ENCODE data around the gene ERC1. TPM values are rescaled to one million over a fixed set of nuclear protein-coding genes. Genes with fewer than 3 reads are reported as not detected.
A peak's percentile ranks its signal among the peaks of the same experiment; 100 is the strongest.

ERC1 gene
- total RNA-seq, 2 experiments from 2014 or later, result 21.7 to 27.0 TPM

DNA sequence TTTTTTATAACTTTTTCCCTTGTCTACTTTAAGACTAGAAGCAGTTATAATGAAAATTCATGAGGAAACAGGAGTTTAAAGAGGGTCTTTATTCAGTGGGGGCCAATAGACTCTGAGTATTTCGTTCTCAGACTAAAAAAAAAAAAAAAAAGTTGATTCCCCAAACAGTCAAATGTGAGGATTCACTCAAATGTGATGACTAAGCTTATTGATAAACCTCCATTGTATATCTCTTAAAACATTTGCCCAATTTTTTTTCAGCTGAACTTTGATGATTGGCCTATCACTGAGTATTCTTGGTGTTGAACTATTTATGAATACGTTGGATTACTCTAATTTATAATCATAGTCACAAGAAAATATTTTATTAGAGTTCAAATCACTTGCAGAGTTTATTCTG, 265.3 kb downstream of the ERC1 start:
- Mint-ChIP-seq H3K4me3 (no peak overlapping the region), H3K27me3 (no peaks in the 10 kb centered on the region), H3K9me3 (peaks cover 3% of the 10 kb centered on the region), H3K36me3 (ENCODE audit: low read depth) (peaks cover 11% of the 10 kb centered on the region), H3K4me1 (ENCODE audit: low read depth) (no peaks in the 10 kb centered on the region), H3K27ac (no peak overlapping the region)
- POLR2A ChIA-PET, result no interaction called here
- no peak for DNase-seq
- intact Hi-C loops (cut with micrococcal nuclease), result no loop called here
- TF ChIP-seq, protein P1, sequence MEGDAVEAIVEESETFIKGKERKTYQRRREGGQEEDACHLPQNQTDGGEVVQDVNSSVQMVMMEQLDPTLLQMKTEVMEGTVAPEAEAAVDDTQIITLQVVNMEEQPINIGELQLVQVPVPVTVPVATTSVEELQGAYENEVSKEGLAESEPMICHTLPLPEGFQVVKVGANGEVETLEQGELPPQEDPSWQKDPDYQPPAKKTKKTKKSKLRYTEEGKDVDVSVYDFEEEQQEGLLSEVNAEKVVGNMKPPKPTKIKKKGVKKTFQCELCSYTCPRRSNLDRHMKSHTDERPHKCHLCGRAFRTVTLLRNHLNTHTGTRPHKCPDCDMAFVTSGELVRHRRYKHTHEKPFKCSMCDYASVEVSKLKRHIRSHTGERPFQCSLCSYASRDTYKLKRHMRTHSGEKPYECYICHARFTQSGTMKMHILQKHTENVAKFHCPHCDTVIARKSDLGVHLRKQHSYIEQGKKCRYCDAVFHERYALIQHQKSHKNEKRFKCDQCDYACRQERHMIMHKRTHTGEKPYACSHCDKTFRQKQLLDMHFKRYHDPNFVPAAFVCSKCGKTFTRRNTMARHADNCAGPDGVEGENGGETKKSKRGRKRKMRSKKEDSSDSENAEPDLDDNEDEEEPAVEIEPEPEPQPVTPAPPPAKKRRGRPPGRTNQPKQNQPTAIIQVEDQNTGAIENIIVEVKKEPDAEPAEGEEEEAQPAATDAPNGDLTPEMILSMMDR (IDR thresholded peaks at IDR 0.05), result no peak
- no peak for ATAC-seq
- CTCF ChIA-PET, result no interaction called here

DNA sequence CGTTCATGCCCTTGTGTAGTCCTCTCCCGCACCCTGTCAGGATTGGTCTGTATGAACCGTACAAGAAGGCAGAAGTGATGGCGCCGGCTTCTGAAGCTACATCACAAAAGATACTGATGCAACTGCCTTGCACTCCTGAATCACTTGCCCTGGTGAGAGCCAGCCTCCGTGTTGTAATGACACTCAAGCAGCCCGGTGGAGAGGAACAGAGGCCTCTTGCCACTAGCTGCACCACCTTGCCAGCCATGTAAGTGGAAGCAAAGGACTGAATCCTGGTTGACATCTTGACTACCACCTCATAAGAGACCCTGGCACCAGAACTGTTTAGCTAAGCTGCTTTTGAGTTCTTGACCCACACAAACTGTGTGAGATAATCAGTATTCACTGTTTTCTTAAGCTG, 266.0 kb downstream of the ERC1 start:
- DNase-seq (no peak), ATAC-seq (no peak)
- Mint-ChIP-seq H3K36me3 (ENCODE audit: low read depth) (peaks cover 14% of the 10 kb centered on the region), H3K27me3 (no peaks in the 10 kb centered on the region), H3K4me3 (no peak overlapping the region), H3K9me3 (peaks cover 3% of the 10 kb centered on the region), H3K27ac (no peak overlapping the region), H3K4me1 (ENCODE audit: low read depth) (no peaks in the 10 kb centered on the region)
- TF ChIP-seq, protein P1 (IDR thresholded peaks at IDR 0.05), result no peak
- ChIA-PET CTCF (no interaction called here), POLR2A (interaction anchor here (0.5 kb wide), 1 partner anchor 26 kb away, joined by 3 read pairs; no protein-coding TSS in a partner anchor)
- intact Hi-C loops (cut with micrococcal nuclease), result no loop called here

DNA sequence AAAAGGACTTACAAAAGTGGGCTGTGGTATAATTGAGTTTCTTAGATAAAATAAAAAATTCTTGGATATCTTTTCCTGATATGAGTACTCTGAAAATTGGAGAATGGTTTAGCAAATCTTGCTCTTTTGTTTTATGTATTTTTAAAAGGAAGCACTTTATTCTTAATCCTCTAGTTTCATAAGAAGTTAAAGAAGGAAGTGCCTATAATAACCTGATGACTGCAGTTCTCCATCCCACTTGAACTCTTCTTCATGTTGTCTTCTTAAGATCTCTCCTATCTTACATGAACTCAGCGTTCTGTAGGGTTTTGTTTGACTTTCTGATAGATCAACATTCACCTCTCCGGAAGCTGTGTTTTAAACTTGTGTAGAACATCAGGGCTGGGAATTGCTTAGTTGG, 271.0 kb downstream of the ERC1 start:
- ChIA-PET CTCF (no interaction called here), POLR2A (no interaction called here)
- Mint-ChIP-seq H3K4me1 (ENCODE audit: low read depth) (no peaks in the 10 kb centered on the region), H3K36me3 (ENCODE audit: low read depth) (peaks cover 17% of the 10 kb centered on the region), H3K27me3 (no peaks in the 10 kb centered on the region), H3K27ac (no peak overlapping the region), H3K9me3 (no peaks in the 10 kb centered on the region), H3K4me3 (no peak overlapping the region)
- ATAC-seq (no peak), DNase-seq (no peak)
- TF ChIP-seq, protein P1 (IDR thresholded peaks at IDR 0.05), result no peak
- intact Hi-C loops (cut with micrococcal nuclease), result no loop called here

DNA sequence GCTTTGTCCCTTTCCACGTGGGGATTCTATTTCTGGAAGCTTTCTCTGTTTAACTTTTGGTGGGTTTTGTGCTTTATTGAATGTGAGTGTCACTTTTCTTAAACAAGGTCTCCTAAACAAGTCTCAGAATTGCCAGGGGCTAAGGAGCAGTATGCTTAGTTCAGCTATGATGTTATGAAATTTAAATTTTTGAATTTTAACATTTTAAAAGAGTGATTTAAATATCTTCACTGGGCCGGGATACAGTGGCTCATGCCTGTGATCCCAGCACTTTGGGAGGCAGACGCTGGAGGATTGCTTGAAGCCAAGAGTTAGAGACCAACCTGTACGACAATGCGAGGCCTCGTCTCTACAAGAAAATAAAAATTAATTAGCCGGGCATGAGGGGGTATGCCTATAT, 276.2 kb downstream of the ERC1 start:
- CTCF ChIA-PET, result interaction anchor here (0.6 to 2.1 kb wide), 3 partner anchors 35 to 392 kb away, joined by 3 to 9 read pairs (median 3); no protein-coding TSS in a partner anchor
- no peaks in the 10 kb centered on the region for H3K27me3 Mint-ChIP-seq
- intact Hi-C loops (cut with micrococcal nuclease), result no loop called here
- H3K4me1 Mint-ChIP-seq (ENCODE audit: low read depth), result peaks cover 5% of the 10 kb centered on the region
- POLR2A ChIA-PET, result interaction anchor here (0.9 kb wide), 1 partner anchor 40 kb away, joined by 3 read pairs; no protein-coding TSS in a partner anchor
- ATAC-seq (no peak), DNase-seq (no peak)
- TF ChIP-seq, protein P1 (IDR thresholded peaks at IDR 0.05), result no peak
- no peak overlapping the region for H3K4me3 Mint-ChIP-seq
- H3K36me3 Mint-ChIP-seq (ENCODE audit: low read depth), result peaks cover 9% of the 10 kb centered on the region
- H3K27ac Mint-ChIP-seq, result no peak overlapping the region
- H3K9me3 Mint-ChIP-seq, result no peaks in the 10 kb centered on the region

DNA sequence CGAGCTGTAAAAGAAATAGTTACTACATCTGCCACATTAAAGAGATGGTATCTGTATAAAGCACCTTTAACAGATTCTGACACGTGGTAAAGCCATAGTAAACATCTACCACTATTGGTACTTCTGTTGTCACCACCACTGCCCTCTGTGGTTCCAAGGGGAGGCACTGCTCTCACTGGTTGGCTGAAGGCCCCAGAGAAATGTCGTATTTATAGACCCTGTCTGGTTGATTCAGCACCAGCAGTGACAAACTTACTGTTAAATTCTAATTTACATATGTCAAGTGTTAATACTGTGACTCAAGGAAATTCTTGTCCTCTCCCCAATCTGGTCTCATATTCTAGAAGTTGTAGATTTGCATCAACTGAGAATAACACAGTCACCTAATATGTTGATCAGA, 281.1 kb downstream of the ERC1 start:
- Mint-ChIP-seq H3K27ac (no peak overlapping the region), H3K4me3 (no peak overlapping the region), H3K4me1 (ENCODE audit: low read depth) (peaks cover 9% of the 10 kb centered on the region), H3K9me3 (no peaks in the 10 kb centered on the region), H3K27me3 (no peaks in the 10 kb centered on the region), H3K36me3 (ENCODE audit: low read depth) (peaks cover 4% of the 10 kb centered on the region)
- POLR2A ChIA-PET, result interaction anchor here (0.8 kb wide), 1 partner anchor 261 kb away, joined by 3 read pairs; no protein-coding TSS in a partner anchor
- CTCF ChIA-PET, result no interaction called here
- peak; percentile 89 for ATAC-seq
- intact Hi-C loops (cut with micrococcal nuclease), result no loop called here
- TF ChIP-seq, protein P1 (IDR thresholded peaks at IDR 0.05), result no peak
- peak; percentile 56 for DNase-seq

Data from activated CD8-positive, alpha-beta T cell treated with anti-CD3 and anti-CD28 coated beads for 36 hours (primary cell).